Ascending aorta (tissue), 2 donors: ENCODE results near the gene GFOD2. TPM values are rescaled to one million over a fixed set of nuclear protein-coding genes. Genes with fewer than 3 reads are reported as not detected.

ENCODE experiments used
- DNase-seq, 2 donors: peaks; one replicate each; pipeline ENCODE4 v3.0.0-alpha.2; 2019; ENCODE audit warnings: low spot score in 2 of 2
- H3K27ac ChIP-seq, 2 donors: fragments of 200-600 bp; sonication (generic); one replicate each; pipeline ENCODE4 v1.5.1; 2016 to 2017; ENCODE audit warnings: mild to moderate bottlenecking in 1 of 2
- H3K27me3 ChIP-seq: fragments of 200-600 bp; sonication (generic); one replicate; pipeline ENCODE4 v1.5.1; 2017
- H3K36me3 ChIP-seq, 2 donors: fragments of 200-600 bp; sonication (generic); one replicate each; pipeline ENCODE4 v1.5.1; 2016
- H3K4me1 ChIP-seq, 2 donors: fragments of 200-600 bp; sonication (generic); one replicate each; pipeline ENCODE4 v1.5.1; 2016 to 2017; ENCODE audit warnings: mild to moderate bottlenecking in 1 of 2
- H3K4me3 ChIP-seq, 2 donors: fragments of 200-600 bp; sonication (generic); one replicate each; pipeline ENCODE4 v1.5.1; 2016 to 2017; ENCODE audit warnings: mild to moderate bottlenecking in 1 of 2
- H3K9me3 ChIP-seq, 2 donors: fragments of 200-600 bp; sonication (generic); one replicate each; pipeline ENCODE4 v1.5.1; 2016
- CTCF ChIP-seq, 3 experiments: fragments of 200-600 bp in 2 of 3; fragments of 450-650 bp in 1 of 3; sonication (generic) in 2 of 3; IDR thresholded peaks; one replicate each; pipeline ENCODE4 v1.5.1; 2016 to 2019; ENCODE audit warnings: antibody characterized with exemption in 3 of 3, mild to moderate bottlenecking in 1 of 3, moderate library complexity in 1 of 3
- intact Hi-C: fragments of 100-400 bp; cut with DNase I; formaldehyde crosslinking; loops from one replicate; pipeline ENCODE4 v1.15.1; 2023
- total RNA-seq: library from RNA; depleted of rRNA; stranded (reverse); fragments of >200 nt; gene quantifications from one replicate; pipeline ENCODE4 v1.1.0, GENCODE V29; 2016

Gene GFOD2
- total RNA-seq, 1 donor from 2014 or later: 43.5 TPM

- no peaks in the 10 kb centered on the region for H3K4me1 ChIP-seq
- peaks cover 0 to 2% of the 10 kb centered on the region in 2 donors for H3K36me3 ChIP-seq
- H3K4me3 ChIP-seq: no peak overlapping the region
- no peaks in the 10 kb centered on the region for H3K27me3 ChIP-seq
- peak overlapping the region; percentile 31 to 82 for H3K27ac ChIP-seq
- peak in 1 of 2 donors; percentile 78 for DNase-seq
- H3K9me3 ChIP-seq: no peaks in the 10 kb centered on the region
- intact Hi-C loops: no loop called here
- no peak for TF ChIP-seq CTCF (IDR thresholded peaks at IDR 0.05)
These were observed 45.2 kb downstream of the GFOD2 start for GRCh38 chr16:67673712-67674580.

- peak in 1 of 2 donors; percentile 78 for DNase-seq
- H3K4me1 ChIP-seq: no peaks in the 10 kb centered on the region
- intact Hi-C loops: no loop called here
These were observed 46.1 kb downstream of the GFOD2 start for GRCh38 chr16:67672739-67673662.

GRCh38 chr16:67672306-67672705 is 46.8 kb downstream of the GFOD2 start:
- TF ChIP-seq CTCF (IDR thresholded peaks at IDR 0.05): no peak
- no peaks in the 10 kb centered on the region for H3K27me3 ChIP-seq
- peak overlapping the region in 1 of 2 donors; percentile 82 for H3K27ac ChIP-seq
- H3K36me3 ChIP-seq: peaks cover 0 to 2% of the 10 kb centered on the region in 2 donors
- no peaks in the 10 kb centered on the region for H3K9me3 ChIP-seq
- no peak for DNase-seq
- peaks cover 3 to 5% of the 10 kb centered on the region in 2 donors for H3K4me1 ChIP-seq
- no peak overlapping the region for H3K4me3 ChIP-seq
- intact Hi-C loops: no loop called here

More at GRCh38 chr16:67672739-67673662, 46.1 kb downstream of the GFOD2 start:
- Histone ChIP-seq H3K9me3 (no peaks in the 10 kb centered on the region), H3K27ac (peak overlapping the region; percentile 31 to 82), H3K4me3 (no peak overlapping the region), H3K36me3 (peaks cover 0 to 2% of the 10 kb centered on the region in 2 donors), H3K27me3 (no peaks in the 10 kb centered on the region)
- peak; percentile 37 to 51 (median 50) for TF ChIP-seq CTCF (IDR thresholded peaks at IDR 0.05)

GRCh38 chr16:67669499-67670101 is 49.5 kb downstream of the GFOD2 start:
- Histone ChIP-seq H3K27me3 (no peaks in the 10 kb centered on the region), H3K27ac (no peak overlapping the region), H3K4me3 (no peak overlapping the region), H3K4me1 (peaks cover 9 to 20% of the 10 kb centered on the region in 2 donors), H3K36me3 (no peaks in the 10 kb centered on the region), H3K9me3 (no peaks in the 10 kb centered on the region)
- DNase-seq: no peak
- intact Hi-C loops: loop anchor here (10.0 kb wide), 1 partner anchor 425 kb away; the partner anchor contains the start of genes FHOD1 and SLC9A5
- TF ChIP-seq CTCF (IDR thresholded peaks at IDR 0.05): no peak

GRCh38 chr16:67668495-67669157 is 50.5 kb downstream of the GFOD2 start:
- no peak overlapping the region for H3K4me3 ChIP-seq
- H3K9me3 ChIP-seq: no peaks in the 10 kb centered on the region
- peak overlapping the region in 1 of 2 donors; percentile 91 for H3K27ac ChIP-seq
- no peak for TF ChIP-seq CTCF (IDR thresholded peaks at IDR 0.05)
- DNase-seq: no peak
- no peaks in the 10 kb centered on the region for H3K27me3 ChIP-seq
- intact Hi-C loops: loop anchor here (1.0 to 10.0 kb wide), 4 partner anchors 9 to 424 kb away; partner anchors contain the start of genes CTCF, FHOD1 and SLC9A5
- H3K36me3 ChIP-seq: no peaks in the 10 kb centered on the region
- H3K4me1 ChIP-seq: peaks cover 9 to 20% of the 10 kb centered on the region in 2 donors
